OCI-LY1 (cell line): Measurements from ENCODE around the gene ZNF554.

ENCODE experiments used
- H2AFZ ChIP-seq: fragments of 200-600 bp; sonication (generic), shearing (Covaris generic); 2 replicates; pipeline ENCODE4 v1.6.0; 2014; ENCODE audit warnings: antibody characterized with exemption, mild to moderate bottlenecking, low read length
- H3F3A ChIP-seq: fragments of 200-600 bp; sonication (generic), shearing (Covaris generic); 2 replicates; pipeline ENCODE4 v1.6.0; 2014; ENCODE audit warnings: mild to moderate bottlenecking, antibody characterized with exemption, low read length, moderate library complexity; ENCODE audit not compliant: insufficient read depth
- H3K27ac ChIP-seq: fragments of 200-600 bp; sonication (generic); 2 replicates; pipeline ENCODE4 v1.5.1; 2014; ENCODE audit warnings: low read length, mixed run types, mild to moderate bottlenecking, low read depth; ENCODE audit not compliant: poor library complexity, severe bottlenecking
- H3K27me3 ChIP-seq: fragments of 200-600 bp; sonication (generic); 2 replicates; pipeline ENCODE4 v1.6.0; 2014; ENCODE audit warnings: antibody characterized with exemption, mild to moderate bottlenecking, low read length, moderate library complexity; ENCODE audit not compliant: insufficient read depth
- H3K36me3 ChIP-seq: fragments of 200-600 bp; sonication (generic); 2 replicates; pipeline ENCODE4 v1.6.1; 2014; ENCODE audit warnings: mild to moderate bottlenecking, antibody characterized with exemption, low read length, moderate library complexity, mixed read lengths; ENCODE audit not compliant: insufficient read depth
- H3K4me1 ChIP-seq: fragments of 200-600 bp; sonication (generic); 2 replicates; pipeline ENCODE4 v1.5.1; 2014; ENCODE audit warnings: mild to moderate bottlenecking, low read length, moderate library complexity; ENCODE audit not compliant: insufficient read depth, severe bottlenecking
- H3K4me2 ChIP-seq: fragments of 200-600 bp; sonication (generic), shearing (Covaris generic); 2 replicates; pipeline ENCODE4 v1.6.1; 2014; ENCODE audit warnings: low read length
- H3K4me3 ChIP-seq: fragments of 200-600 bp; sonication (generic); 2 replicates; pipeline ENCODE4 v1.5.1; 2014; ENCODE audit warnings: low read length, low read depth, mild to moderate bottlenecking, mixed read lengths; ENCODE audit not compliant: poor library complexity, severe bottlenecking
- H3K79me2 ChIP-seq: fragments of 200-600 bp; shearing (Covaris generic); 2 replicates; pipeline ENCODE4 v1.6.1; 2016; ENCODE audit warnings: mixed run types, low read length, mixed read lengths; ENCODE audit not compliant: insufficient read depth
- H3K9ac ChIP-seq: fragments of 200-600 bp; sonication (generic), shearing (Covaris generic); 2 replicates; pipeline ENCODE4 v1.6.1; 2014; ENCODE audit warnings: mild to moderate bottlenecking, low read length, mixed read lengths
- H3K9me2 ChIP-seq: fragments of 200-600 bp; sonication (generic), shearing (Covaris generic); 2 replicates; pipeline ENCODE4 v1.6.1; 2014; ENCODE audit warnings: low read depth, mild to moderate bottlenecking, low read length, mixed read lengths
- H3K9me3 ChIP-seq: fragments of 200-600 bp; shearing (Covaris generic); 2 replicates; pipeline ENCODE4 v1.6.1; 2014; ENCODE audit warnings: low read length, mixed read lengths
- H4K20me1 ChIP-seq: fragments of 200-600 bp; sonication (generic), shearing (Covaris generic); 2 replicates; pipeline ENCODE4 v1.6.0; 2016; ENCODE audit warnings: mild to moderate bottlenecking, low read length; ENCODE audit not compliant: insufficient read depth
- CTCF ChIP-seq: fragments of 200-600 bp; sonication (generic), shearing (Covaris generic); IDR thresholded peaks from 2 replicates; pipeline ENCODE4 v1.5.1; 2017; ENCODE audit warnings: mild to moderate bottlenecking, antibody characterized with exemption, low read length, moderate library complexity, mixed read lengths
- EZH2 ChIP-seq: fragments of 200-600 bp; sonication (generic), shearing (Covaris generic); IDR thresholded peaks from 2 replicates; pipeline ENCODE4 v1.8.0; 2017; ENCODE audit warnings: borderline replicate concordance, mixed run types, mild to moderate bottlenecking, antibody characterized with exemption, low read length, moderate library complexity, mixed read lengths

The ZNF554 gene

GRCh38 chr19:2814426-2814825 lies 5.2 kb upstream of the ZNF554 start:
- no peaks in the 10 kb centered on the region for H3K79me2 ChIP-seq
- no peak overlapping the region for H3K9ac ChIP-seq
- TF ChIP-seq EZH2 (no peak), CTCF (no peak)
- no peaks in the 10 kb centered on the region for H3F3A ChIP-seq
- H3K4me1 ChIP-seq = no peaks in the 10 kb centered on the region
- no peak overlapping the region for H3K4me2 ChIP-seq
- peaks cover 56% of the 10 kb centered on the region for H3K36me3 ChIP-seq
- H4K20me1 ChIP-seq = no peaks in the 10 kb centered on the region
- no peak overlapping the region for H3K4me3 ChIP-seq
- H2AFZ ChIP-seq = no peak overlapping the region
- no peak overlapping the region for H3K27ac ChIP-seq
- H3K9me2 ChIP-seq = no peaks in the 10 kb centered on the region
- H3K27me3 ChIP-seq = no peaks in the 10 kb centered on the region
- no peaks in the 10 kb centered on the region for H3K9me3 ChIP-seq

- H3K4me3 ChIP-seq = no peak overlapping the region
- no peak overlapping the region for H3K9ac ChIP-seq
- no peaks in the 10 kb centered on the region for H3K79me2 ChIP-seq
- peaks cover under 1% of the 10 kb centered on the region for H3K4me1 ChIP-seq
- H3K4me2 ChIP-seq = no peak overlapping the region
- no peak for TF ChIP-seq CTCF
- no peak for TF ChIP-seq EZH2
- no peaks in the 10 kb centered on the region for H3F3A ChIP-seq
- H3K9me3 ChIP-seq = no peaks in the 10 kb centered on the region
- H3K27ac ChIP-seq = no peak overlapping the region
- H3K36me3 ChIP-seq = peaks cover 49% of the 10 kb centered on the region
- no peaks in the 10 kb centered on the region for H4K20me1 ChIP-seq
- H2AFZ ChIP-seq = no peak overlapping the region
- no peaks in the 10 kb centered on the region for H3K27me3 ChIP-seq
- H3K9me2 ChIP-seq = no peaks in the 10 kb centered on the region
Measured at GRCh38 chr19:2815191-2815614, 4.5 kb upstream of the ZNF554 start.

- Histone ChIP-seq H3K27me3 (no peaks in the 10 kb centered on the region), H3K36me3 (peaks cover 42% of the 10 kb centered on the region), H3K9me3 (no peaks in the 10 kb centered on the region), H2AFZ (no peak overlapping the region), H4K20me1 (no peaks in the 10 kb centered on the region), H3K4me1 (peaks cover 4% of the 10 kb centered on the region), H3K4me2 (no peak overlapping the region), H3K79me2 (no peaks in the 10 kb centered on the region), H3K9ac (no peak overlapping the region), H3K4me3 (no peak overlapping the region), H3K27ac (no peak overlapping the region), H3K9me2 (no peaks in the 10 kb centered on the region), H3F3A (no peaks in the 10 kb centered on the region)
- TF ChIP-seq CTCF (no peak), EZH2 (no peak)
Measured at GRCh38 chr19:2815923-2816322, 3.7 kb upstream of the ZNF554 start.
